CD4-positive, alpha-beta T cell treated with Interleukin-4 for 1 hour (primary cell): ENCODE data around the gene PAM.

Source experiments
- DNase-seq, 2 donors: peaks; one replicate each; pipeline ENCODE4 v3.0.0-alpha.2; 2020 to 2022

The PAM gene

GRCh38 chr5:102815540-102816332, 60.6 kb downstream of the PAM start:
- no peak for DNase-seq

- no peak for DNase-seq
Observed at GRCh38 chr5:102818345-102818744, 63.2 kb downstream of the PAM start.

- no peak for DNase-seq
Observed at GRCh38 chr5:102818934-102819333, 63.8 kb downstream of the PAM start.

GRCh38 chr5:102819634-102820033, 64.5 kb downstream of the PAM start:
- no peak for DNase-seq

- DNase-seq: no peak
Observed at GRCh38 chr5:102823441-102823874, 68.4 kb downstream of the PAM start.

GRCh38 chr5:102826629-102827028, 71.5 kb downstream of the PAM start:
- no peak for DNase-seq

- DNase-seq: no peak
Observed at GRCh38 chr5:102830241-102830640, 75.1 kb downstream of the PAM start.

GRCh38 chr5:102832445-102832844, 77.3 kb downstream of the PAM start:
- DNase-seq: no peak

GRCh38 chr5:102833146-102833545, 78.0 kb downstream of the PAM start:
- DNase-seq: no peak

- DNase-seq: no peak
Observed at GRCh38 chr5:102834438-102834964, 79.4 kb downstream of the PAM start.

GRCh38 chr5:102835717-102836116, 80.6 kb downstream of the PAM start:
- no peak for DNase-seq

- DNase-seq: no peak
Observed at GRCh38 chr5:102841021-102841420, 85.9 kb downstream of the PAM start.

- no peak for DNase-seq
Observed at GRCh38 chr5:102843997-102844396, 88.9 kb downstream of the PAM start.

- DNase-seq: no peak
Observed at GRCh38 chr5:102845041-102845440, 89.9 kb downstream of the PAM start.

GRCh38 chr5:102850503-102850902, 95.4 kb downstream of the PAM start:
- DNase-seq: no peak

GRCh38 chr5:102853680-102854079, 98.6 kb downstream of the PAM start:
- DNase-seq: peak; percentile 19 to 43

- peak in 1 of 2 donors; percentile 11 for DNase-seq
Observed at GRCh38 chr5:102855681-102856388, 100.7 kb downstream of the PAM start.

GRCh38 chr5:102856389-102856777, 101.3 kb downstream of the PAM start:
- no peak for DNase-seq

GRCh38 chr5:102857076-102857818, 102.1 kb downstream of the PAM start:
- no peak for DNase-seq

- no peak for DNase-seq
Observed at GRCh38 chr5:102858221-102858620, 103.1 kb downstream of the PAM start.

GRCh38 chr5:102858808-102859207, 103.7 kb downstream of the PAM start:
- peak in 1 of 2 donors; percentile 11 for DNase-seq

GRCh38 chr5:102860035-102860434, 104.9 kb downstream of the PAM start:
- DNase-seq: no peak

- DNase-seq: no peak
Observed at GRCh38 chr5:102863058-102863457, 108.0 kb downstream of the PAM start.
